Measurements from ENCODE around the gene SUMO3. TPM values are rescaled to one million over a fixed set of nuclear protein-coding genes. Genes with fewer than 3 reads are reported as not detected.

SUMO3 gene
- total RNA-seq, 4 donors from 2014 or later: 41.7 to 56.2 (median 53.7) TPM

- no peak overlapping the region for H3K27ac ChIP-seq
- TF ChIP-seq EP300 (IDR thresholded peaks at IDR 0.05): no peak
- TF ChIP-seq POLR2A (IDR thresholded peaks at IDR 0.05): no peak
- TF ChIP-seq POLR2AphosphoS5 (IDR thresholded peaks at IDR 0.05): no peak
- no peak for TF ChIP-seq CTCF (IDR thresholded peaks at IDR 0.05)
- no peaks in the 10 kb centered on the region for H3K9me3 ChIP-seq
- WGBS, 2 donors (ENCODE audit: low coverage in 1 of 2): 86 to 94% methylated on average over 5 to 6 of the region's 6 CpGs
- peaks cover 0 to 6% (median 0%) of the 10 kb centered on the region in 3 donors for H3K4me1 ChIP-seq
- peaks cover 0 to 76% of the 10 kb centered on the region in 2 donors for H3K36me3 ChIP-seq
- no peak for ATAC-seq
- H3K27me3 ChIP-seq: no peaks in the 10 kb centered on the region
- no peak overlapping the region for H3K4me3 ChIP-seq
These were observed 38.9 kb downstream of the SUMO3 start for GRCh38 chr21:44778983-44779382.

- no peaks in the 10 kb centered on the region for H3K27me3 ChIP-seq
- H3K27ac ChIP-seq: no peak overlapping the region
- no peak overlapping the region for H3K4me3 ChIP-seq
- H3K36me3 ChIP-seq: peaks cover 0 to 76% of the 10 kb centered on the region in 2 donors
- H3K4me1 ChIP-seq: peaks cover 0 to 6% (median 0%) of the 10 kb centered on the region in 3 donors
- no peaks in the 10 kb centered on the region for H3K9me3 ChIP-seq
- no peak for ATAC-seq
- WGBS, 2 donors (ENCODE audit: low coverage in 1 of 2): 79 to 80% methylated on average over 3 to 8 of the region's 8 CpGs
- no peak for TF ChIP-seq POLR2AphosphoS5 (IDR thresholded peaks at IDR 0.05)
- no peak for TF ChIP-seq POLR2A (IDR thresholded peaks at IDR 0.05)
- TF ChIP-seq CTCF (IDR thresholded peaks at IDR 0.05): no peak
- TF ChIP-seq EP300 (IDR thresholded peaks at IDR 0.05): no peak
These were observed 39.4 kb downstream of the SUMO3 start for GRCh38 chr21:44778499-44778911.

- WGBS, 2 donors (ENCODE audit: low coverage in 1 of 2): 79 to 87% methylated on average over 4 to 5 of the region's 5 CpGs
- no peak for TF ChIP-seq POLR2AphosphoS5 (IDR thresholded peaks at IDR 0.05)
- H3K4me3 ChIP-seq: no peak overlapping the region
- no peaks in the 10 kb centered on the region for H3K27me3 ChIP-seq
- peaks cover 0 to 6% (median 0%) of the 10 kb centered on the region in 3 donors for H3K4me1 ChIP-seq
- no peak for ATAC-seq
- H3K36me3 ChIP-seq: peaks cover 0 to 76% of the 10 kb centered on the region in 2 donors
- no peaks in the 10 kb centered on the region for H3K9me3 ChIP-seq
- H3K27ac ChIP-seq: no peak overlapping the region
These were observed 39.8 kb downstream of the SUMO3 start for GRCh38 chr21:44778094-44778493.

GRCh38 chr21:44774972-44775371, 42.9 kb downstream of the SUMO3 start:
- peaks cover 0 to 90% of the 10 kb centered on the region in 2 donors for H3K36me3 ChIP-seq
- H3K27ac ChIP-seq: no peak overlapping the region
- WGBS, 2 donors (ENCODE audit: low coverage in 1 of 2): 90 to 100% methylated on average over 2 to 6 of the region's 8 CpGs
- no peaks in the 10 kb centered on the region for H3K9me3 ChIP-seq
- peaks cover 0 to 6% (median 0%) of the 10 kb centered on the region in 3 donors for H3K4me1 ChIP-seq
- H3K4me3 ChIP-seq: no peak overlapping the region
- H3K27me3 ChIP-seq: no peaks in the 10 kb centered on the region
- TF ChIP-seq CTCF (IDR thresholded peaks at IDR 0.05) (no peak), POLR2A (IDR thresholded peaks at IDR 0.05) (no peak), EP300 (IDR thresholded peaks at IDR 0.05) (no peak), POLR2AphosphoS5 (IDR thresholded peaks at IDR 0.05) (no peak)
- ATAC-seq: no peak

- Histone ChIP-seq H3K27ac (no peak overlapping the region), H3K4me3 (no peak overlapping the region), H3K9me3 (no peaks in the 10 kb centered on the region), H3K36me3 (peaks cover 0 to 99% of the 10 kb centered on the region in 2 donors), H3K27me3 (no peaks in the 10 kb centered on the region), H3K4me1 (no peaks in the 10 kb centered on the region)
- 88 to 89% methylated on average over 1 to 10 of the region's 20 CpGs for WGBS, 2 donors (ENCODE audit: low coverage in 1 of 2)
- no peak for ATAC-seq
- TF ChIP-seq CTCF (IDR thresholded peaks at IDR 0.05): no peak
- TF ChIP-seq POLR2A (IDR thresholded peaks at IDR 0.05): no peak
- TF ChIP-seq POLR2AphosphoS5 (IDR thresholded peaks at IDR 0.05): no peak
- TF ChIP-seq EP300 (IDR thresholded peaks at IDR 0.05): no peak
These were observed 44.5 kb downstream of the SUMO3 start for GRCh38 chr21:44773291-44773932.
